Keratinocyte (primary cell): ENCODE results near the gene TRPM3.

Source experiments
- CTCF ChIP-seq, 3 experiments: IDR thresholded peaks in 1 of 3; conservative IDR thresholded peaks in 1 of 3; optimal IDR thresholded peaks in 1 of 3; 2 replicates in 2 of 3; 3 replicates in 1 of 3; pipeline versions ENCODE3 to v1.5.1; 2011; ENCODE audit warnings: low read length in 3 of 3, mild to moderate bottlenecking in 3 of 3, moderate library complexity in 2 of 3, control low read depth in 1 of 3, inconsistent platforms in 1 of 3; ENCODE audit not compliant: insufficient read depth in 2 of 3; ENCODE audit errors: extremely low read depth in 1 of 3
- EZH2 ChIP-seq: IDR thresholded peaks from one replicate; pipeline ENCODE4 v1.6.1; 2012; ENCODE audit warnings: inconsistent platforms, mild to moderate bottlenecking, low read length, moderate library complexity

- TF ChIP-seq CTCF (optimal IDR thresholded peaks at IDR 0.05 in 1 of 3, IDR thresholded peaks at IDR 0.05 in 1 of 3, conservative IDR thresholded peaks at IDR 0.05 in 1 of 3; ENCODE audit: extremely low read depth in 1 of 3, insufficient read depth in 2 of 3, low read length in 3 of 3) (no peak), EZH2 (no peak)
Observed at GRCh38 chr9:71147368-71147767, 25.9 kb upstream of the TRPM3 start.
